HG03521 (cell line): ENCODE measurements around the gene LCNL1.

ENCODE experiments used
- ATAC-seq: cut with Tn5 transposase; IDR thresholded peaks from one replicate; pipeline ENCODE4 v1.9.1; 2021; ENCODE audit warnings: mild to moderate bottlenecking, moderate library complexity; ENCODE audit not compliant: unreplicated experiment

LCNL1 gene

GRCh38 chr9:136958473-136958872, 24.3 kb upstream of the LCNL1 start:
- no peak for ATAC-seq

- no peak for ATAC-seq
Observed at GRCh38 chr9:136958898-136959850, 23.6 kb upstream of the LCNL1 start.

GRCh38 chr9:136960212-136960937, 22.4 kb upstream of the LCNL1 start:
- ATAC-seq = no peak

GRCh38 chr9:136960938-136961275, 21.9 kb upstream of the LCNL1 start:
- ATAC-seq = no peak

- ATAC-seq = no peak
Observed at GRCh38 chr9:136961279-136962065, 21.3 kb upstream of the LCNL1 start.

GRCh38 chr9:136962163-136962562, 20.6 kb upstream of the LCNL1 start:
- ATAC-seq = no peak

GRCh38 chr9:136962701-136963248, 20.0 kb upstream of the LCNL1 start:
- no peak for ATAC-seq

- no peak for ATAC-seq
Observed at GRCh38 chr9:136963341-136963740, 19.5 kb upstream of the LCNL1 start.

GRCh38 chr9:136963751-136964150, 19.0 kb upstream of the LCNL1 start:
- ATAC-seq = no peak

- no peak for ATAC-seq
Observed at GRCh38 chr9:136964171-136964689, 18.6 kb upstream of the LCNL1 start.

- no peak for ATAC-seq
Observed at GRCh38 chr9:136964833-136965422, 17.9 kb upstream of the LCNL1 start.

GRCh38 chr9:136965771-136966484, 16.9 kb upstream of the LCNL1 start:
- no peak for ATAC-seq

- no peak for ATAC-seq
Observed at GRCh38 chr9:136968333-136969127, 14.3 kb upstream of the LCNL1 start.

GRCh38 chr9:136969150-136969549, 13.6 kb upstream of the LCNL1 start:
- no peak for ATAC-seq

GRCh38 chr9:136969774-136970173, 13.0 kb upstream of the LCNL1 start:
- no peak for ATAC-seq

GRCh38 chr9:136970361-136970760, 12.4 kb upstream of the LCNL1 start:
- ATAC-seq = no peak

- ATAC-seq = no peak
Observed at GRCh38 chr9:136971746-136972145, 11.0 kb upstream of the LCNL1 start.

- no peak for ATAC-seq
Observed at GRCh38 chr9:136972335-136972734, 10.5 kb upstream of the LCNL1 start.

- no peak for ATAC-seq
Observed at GRCh38 chr9:136972743-136973142, 10.1 kb upstream of the LCNL1 start.
